ENCODE measurements around the gene GP1BA.
"Not testable (repeated sequence)": the region's sequence is repeated elsewhere in the genome, so short reads cannot be mapped to it uniquely, and the experiment has no call there.

The GP1BA gene

GRCh38 chr17:4901108-4901647, 30.9 kb upstream of the GP1BA start:
- no peak for DNase-seq (ENCODE audit: low read depth in 2 of 2, low spot score in 1 of 2)

DNA sequence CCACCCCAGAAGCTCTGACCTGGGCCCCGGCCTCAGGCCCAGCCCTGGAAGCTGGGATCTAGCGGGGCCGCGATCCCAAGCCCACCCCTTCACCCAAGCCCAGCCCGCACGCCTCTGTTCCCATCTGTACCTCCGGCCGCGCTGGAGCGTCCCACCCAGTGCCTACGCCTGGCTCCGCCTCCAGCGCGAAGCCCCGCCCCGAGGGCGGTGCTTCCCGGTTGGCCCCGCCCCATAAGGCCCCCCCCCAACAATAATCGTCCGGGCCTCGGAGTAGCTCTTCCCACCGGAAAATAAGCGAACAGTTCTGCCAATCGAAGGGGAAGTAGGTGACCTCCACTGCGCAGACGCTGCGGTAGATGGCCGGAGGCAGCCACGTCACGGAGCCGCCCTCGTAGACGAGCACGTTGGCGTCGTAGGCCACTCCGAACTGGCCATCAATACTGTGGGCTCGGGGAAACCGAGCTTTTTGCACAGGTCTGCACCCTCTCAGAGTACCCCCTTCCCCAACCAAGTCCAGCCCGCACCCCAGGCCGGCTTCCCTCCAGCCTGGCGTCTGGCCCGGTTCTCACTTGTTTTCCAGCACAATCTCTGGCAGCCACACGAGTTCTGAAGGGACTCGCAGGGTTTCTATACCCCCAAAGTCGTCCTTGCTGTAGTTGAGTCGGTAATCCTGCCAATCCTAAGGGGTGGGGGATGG, 30.3 kb upstream of the GP1BA start:
- no peak for DNase-seq (ENCODE audit: low read depth in 2 of 2, low spot score in 1 of 2)

DNA sequence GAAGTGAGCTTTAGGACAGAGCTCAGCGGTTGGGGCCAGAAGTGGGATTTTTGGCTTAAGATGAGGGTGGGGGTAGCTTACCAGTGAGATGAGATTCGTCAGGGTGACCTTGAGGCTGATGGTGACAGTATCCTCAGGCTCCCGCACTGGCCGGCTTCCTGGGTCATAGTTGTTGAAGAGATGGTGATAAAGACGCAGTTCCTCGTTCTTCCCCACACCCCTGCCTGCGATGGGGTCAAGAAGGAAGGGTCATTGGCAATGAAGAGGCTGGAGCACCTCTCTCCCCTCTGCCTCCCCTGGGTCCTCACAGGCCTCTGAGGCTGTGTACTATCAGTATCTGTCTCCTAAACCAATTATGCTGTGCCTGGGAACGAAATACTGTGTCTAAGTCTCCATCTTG, 29.5 kb upstream of the GP1BA start:
- no peak for DNase-seq (ENCODE audit: low read depth in 2 of 2, low spot score in 1 of 2)

GRCh38 chr17:4903051-4903818, 28.8 kb upstream of the GP1BA start, which contains the start of gene CHRNE:
TSS of gene CHRNE (minus strand) at chr17:4903098. CDS start at chr17:4903063, 35 bp downstream.
- peak; percentile 51 to 64 for DNase-seq (ENCODE audit: low read depth in 2 of 2, low spot score in 1 of 2)

GRCh38 chr17:4906642-4907041, 25.4 kb upstream of the GP1BA start:
- DNase-seq (ENCODE audit: low read depth in 2 of 2, low spot score in 1 of 2) = not testable (repeated sequence)

- no peak for DNase-seq (ENCODE audit: low read depth in 2 of 2, low spot score in 1 of 2)
These were observed 23.8 kb upstream of the GP1BA start for GRCh38 chr17:4908301-4908700.

GRCh38 chr17:4908711-4909496, 23.2 kb upstream of the GP1BA start:
- DNase-seq (ENCODE audit: low read depth in 2 of 2, low spot score in 1 of 2) = peak in 1 of 2 donors; percentile 58

DNA sequence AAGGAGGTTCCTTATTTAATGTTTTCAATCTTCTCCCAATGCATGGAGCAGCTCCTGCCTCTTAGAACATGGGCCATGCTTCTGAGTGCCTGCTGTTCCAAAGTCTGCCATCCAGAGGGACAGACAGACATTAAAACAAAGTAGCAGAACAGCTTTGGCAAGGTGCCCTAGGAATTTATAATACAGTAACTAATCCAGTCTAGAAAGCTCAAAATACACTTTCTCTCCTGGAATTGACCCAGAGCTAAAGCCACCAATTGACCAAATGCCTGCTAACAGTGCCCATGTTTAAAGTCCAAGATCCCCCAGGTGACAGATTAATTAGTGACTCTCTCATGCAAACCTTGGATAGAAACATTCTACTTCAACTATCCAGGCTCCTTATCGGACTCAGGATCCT, 18.1 kb upstream of the GP1BA start:
- DNase-seq (ENCODE audit: low read depth in 2 of 2, low spot score in 1 of 2) = no peak

DNA sequence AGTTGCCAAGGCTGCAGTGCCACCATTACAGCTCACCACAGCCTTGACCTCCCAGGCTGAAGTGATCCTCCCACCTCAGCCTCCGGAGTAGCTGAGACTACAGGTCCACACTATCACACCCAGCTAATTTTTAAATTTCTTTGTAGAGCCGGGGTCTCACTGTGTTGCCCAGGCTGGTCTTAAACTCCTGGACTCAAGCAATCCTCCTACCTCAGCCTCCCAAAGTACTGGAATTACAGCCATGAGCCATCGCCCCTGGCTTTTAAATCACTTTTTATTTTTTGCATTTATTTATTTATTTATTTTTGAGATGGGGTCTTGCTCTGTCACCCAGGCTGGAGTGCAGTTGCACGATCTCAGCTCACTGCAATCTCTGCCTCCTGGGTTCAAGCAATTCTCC, 17.5 kb upstream of the GP1BA start:
- not testable (repeated sequence) for DNase-seq (ENCODE audit: low read depth in 2 of 2, low spot score in 1 of 2)

- DNase-seq (ENCODE audit: low read depth in 2 of 2, low spot score in 1 of 2) = no peak
These were observed 12.5 kb upstream of the GP1BA start for GRCh38 chr17:4919511-4920047.

DNA sequence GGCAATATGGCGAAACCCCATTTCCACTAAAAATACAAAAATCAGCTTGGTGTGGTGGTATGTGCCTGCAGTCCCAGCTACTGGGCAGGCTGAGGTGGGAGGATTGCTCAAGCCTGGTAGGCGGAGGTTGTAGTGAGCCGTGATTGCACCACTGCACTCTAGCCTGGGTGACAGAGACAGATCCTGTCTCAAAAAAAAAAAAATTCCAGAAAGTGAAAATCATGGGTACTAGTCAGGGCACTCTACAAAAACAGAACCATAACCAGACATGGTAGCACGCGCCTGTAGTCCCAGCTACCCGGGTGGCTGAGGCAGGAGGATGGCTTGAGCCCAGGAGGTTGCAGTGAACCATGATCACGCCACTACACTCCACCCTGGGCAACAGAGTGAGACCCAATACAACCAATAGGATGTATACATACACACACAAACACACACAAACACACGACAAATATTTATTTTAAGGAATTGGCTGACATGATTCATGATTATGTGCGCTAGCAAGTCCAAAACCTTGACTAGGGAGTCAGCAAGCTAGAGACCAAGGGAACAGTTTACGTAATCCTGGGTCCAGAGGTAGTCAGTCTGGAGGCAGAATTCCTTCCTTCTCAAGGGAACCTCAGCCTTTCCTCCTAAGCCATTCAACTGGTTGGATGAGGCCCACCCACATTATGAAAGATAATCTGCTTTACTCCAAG, 11.6 kb upstream of the GP1BA start:
- DNase-seq (ENCODE audit: low read depth in 2 of 2, low spot score in 1 of 2) = no peak

GRCh38 chr17:4921320-4921719, 10.8 kb upstream of the GP1BA start:
- no peak for DNase-seq (ENCODE audit: low read depth in 2 of 2, low spot score in 1 of 2)

DNA sequence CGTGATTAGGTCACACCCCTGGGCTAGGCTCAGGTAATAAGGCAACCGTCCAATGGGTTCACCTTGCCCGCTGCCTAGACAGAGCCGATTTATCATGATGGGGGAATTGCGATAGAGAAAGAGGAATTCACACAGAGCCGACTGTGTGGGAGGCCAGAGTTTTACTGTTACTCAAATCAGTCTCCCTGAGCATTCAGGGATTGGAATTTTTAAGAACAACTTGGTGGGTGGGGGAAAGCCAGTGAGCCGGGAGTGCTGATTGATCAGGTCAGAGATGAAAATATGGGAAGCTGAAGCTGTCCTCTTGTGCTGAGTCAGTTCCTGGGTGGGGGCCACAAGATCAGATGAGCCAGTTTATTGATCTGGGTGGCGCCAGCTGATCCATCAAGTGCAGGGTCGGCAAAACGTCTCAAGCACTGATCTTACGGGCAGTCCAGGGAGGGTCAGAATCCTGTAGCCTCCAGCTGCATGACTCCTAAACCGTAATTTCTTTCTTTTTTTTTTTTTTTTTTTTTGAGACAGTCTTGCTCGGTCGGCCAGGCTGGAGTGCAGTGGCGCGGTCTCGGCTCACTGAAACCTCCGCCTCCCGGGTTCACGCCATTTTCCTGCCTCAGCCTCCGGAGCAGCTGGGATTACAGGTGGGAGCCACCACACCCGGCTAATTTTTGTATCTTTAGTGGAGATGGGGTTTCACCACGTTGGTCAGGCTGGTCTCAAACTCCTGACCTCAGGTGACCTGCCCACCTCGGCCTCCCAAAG, 5.3 kb upstream of the GP1BA start:
- DNase-seq (ENCODE audit: low read depth in 2 of 2, low spot score in 1 of 2) = not testable (repeated sequence)

DNA sequence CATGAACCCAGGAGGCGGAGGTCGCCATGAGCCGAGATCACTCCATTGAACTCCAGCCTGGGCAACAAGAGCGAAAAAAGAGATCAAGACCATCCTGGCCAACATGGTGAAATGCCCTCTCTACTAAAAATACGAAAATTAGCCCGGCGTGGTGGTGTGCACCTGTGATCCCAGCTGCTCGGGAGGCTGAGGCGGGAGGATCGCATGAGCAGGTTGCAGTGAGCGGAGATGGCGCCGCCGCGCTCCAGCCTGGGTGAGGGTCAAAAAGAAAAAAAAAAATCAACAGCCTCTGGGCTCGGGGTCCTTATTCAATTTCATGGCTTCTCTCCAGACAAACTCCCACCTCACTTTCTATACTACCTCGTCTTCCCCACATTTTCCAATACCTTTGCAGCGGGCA, 3.2 kb upstream of the GP1BA start:
- DNase-seq (ENCODE audit: low read depth in 2 of 2, low spot score in 1 of 2) = no peak

GRCh38 chr17:4932756-4933155, 679 bp downstream of the GP1BA start:
- DNase-seq (ENCODE audit: low read depth in 2 of 2, low spot score in 1 of 2) = no peak

DNA sequence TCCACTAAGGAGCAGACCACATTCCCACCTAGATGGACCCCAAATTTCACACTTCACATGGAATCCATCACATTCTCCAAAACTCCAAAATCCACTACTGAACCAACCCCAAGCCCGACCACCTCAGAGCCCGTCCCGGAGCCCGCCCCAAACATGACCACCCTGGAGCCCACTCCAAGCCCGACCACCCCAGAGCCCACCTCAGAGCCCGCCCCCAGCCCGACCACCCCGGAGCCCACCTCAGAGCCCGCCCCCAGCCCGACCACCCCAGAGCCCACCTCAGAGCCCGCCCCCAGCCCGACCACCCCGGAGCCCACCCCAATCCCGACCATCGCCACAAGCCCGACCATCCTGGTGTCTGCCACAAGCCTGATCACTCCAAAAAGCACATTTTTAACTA, 1.6 kb downstream of the GP1BA start:
- no peak for DNase-seq (ENCODE audit: low read depth in 2 of 2, low spot score in 1 of 2)

GRCh38 chr17:4934173-4934979, 2.3 kb downstream of the GP1BA start:
- DNase-seq (ENCODE audit: low read depth in 2 of 2, low spot score in 1 of 2) = no peak

- DNase-seq (ENCODE audit: low read depth in 2 of 2, low spot score in 1 of 2) = no peak
These were observed 3.6 kb downstream of the GP1BA start for GRCh38 chr17:4935650-4936049.

DNA sequence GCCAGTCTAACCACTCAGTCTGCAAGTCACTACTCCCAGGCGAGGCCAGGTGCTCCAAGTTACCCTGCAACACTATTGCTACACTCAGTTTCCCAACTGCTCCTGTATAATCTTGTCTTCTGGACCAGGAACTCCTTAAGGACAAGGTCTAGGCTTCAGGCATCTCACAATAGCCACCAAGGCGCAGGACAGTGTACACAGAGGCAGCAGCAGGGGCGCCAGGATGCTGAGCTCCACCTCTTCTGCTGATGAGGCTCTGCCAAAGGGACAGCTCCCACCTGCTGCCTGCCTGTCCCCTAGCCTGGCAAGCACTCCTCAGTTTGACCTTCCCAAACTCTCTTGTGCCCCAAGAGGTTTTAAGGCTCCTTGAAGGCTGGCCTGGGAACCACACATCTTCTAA, 4.4 kb downstream of the GP1BA start:
- DNase-seq (ENCODE audit: low read depth in 2 of 2, low spot score in 1 of 2) = no peak

Measured in stimulated activated CD8-positive, alpha-beta memory T cell treated with anti-CD3 and anti-CD28 coated beads, Interleukin-4, amount 100 ng/mL, for 4 hours (primary cell).